ENCODE results near the gene MPC1.

DNA sequence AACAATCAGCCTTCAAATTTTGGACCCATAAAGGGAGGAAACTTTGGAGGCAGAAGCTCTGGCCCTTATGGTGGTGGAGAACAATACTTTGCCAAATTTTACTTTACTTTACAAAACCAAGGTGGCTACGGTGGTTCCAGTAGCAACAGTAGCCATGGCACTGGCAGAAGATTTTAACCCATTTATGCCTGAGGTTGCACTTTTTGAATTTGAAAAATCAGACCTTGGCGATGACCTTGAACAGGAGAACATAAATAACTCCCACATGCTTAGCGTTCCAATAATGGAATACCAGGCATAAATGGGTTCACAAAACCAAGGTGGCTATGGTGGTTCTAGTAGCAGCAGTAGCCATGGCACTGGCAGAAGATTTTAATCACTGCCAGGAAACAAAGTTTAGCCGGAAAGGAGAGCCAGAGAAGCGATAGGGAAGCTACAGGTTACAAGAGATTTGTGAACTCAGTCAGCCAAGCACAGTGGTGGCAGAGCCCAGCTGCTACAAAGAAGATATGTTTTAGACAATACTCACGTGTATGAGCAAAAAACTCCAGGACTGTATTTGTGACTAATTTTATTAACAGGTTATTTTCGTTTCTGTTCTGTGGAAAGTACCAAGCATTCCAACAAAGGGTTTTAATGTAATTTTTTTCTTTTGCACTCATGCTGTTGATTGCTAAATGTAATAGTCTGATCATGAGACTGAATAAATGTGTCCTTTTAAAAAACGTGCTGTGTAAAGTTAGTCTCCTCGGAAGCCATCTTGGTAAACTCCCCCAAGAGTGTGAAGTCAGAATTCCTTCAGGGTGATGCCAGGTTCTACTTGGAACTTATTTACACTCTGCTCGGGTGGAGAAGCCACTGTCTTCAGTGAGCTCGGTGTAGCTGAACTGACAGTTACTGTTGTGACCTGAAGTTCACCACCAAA lies 47.1 kb downstream of the MPC1 start:
- TF ChIP-seq, protein P1, sequence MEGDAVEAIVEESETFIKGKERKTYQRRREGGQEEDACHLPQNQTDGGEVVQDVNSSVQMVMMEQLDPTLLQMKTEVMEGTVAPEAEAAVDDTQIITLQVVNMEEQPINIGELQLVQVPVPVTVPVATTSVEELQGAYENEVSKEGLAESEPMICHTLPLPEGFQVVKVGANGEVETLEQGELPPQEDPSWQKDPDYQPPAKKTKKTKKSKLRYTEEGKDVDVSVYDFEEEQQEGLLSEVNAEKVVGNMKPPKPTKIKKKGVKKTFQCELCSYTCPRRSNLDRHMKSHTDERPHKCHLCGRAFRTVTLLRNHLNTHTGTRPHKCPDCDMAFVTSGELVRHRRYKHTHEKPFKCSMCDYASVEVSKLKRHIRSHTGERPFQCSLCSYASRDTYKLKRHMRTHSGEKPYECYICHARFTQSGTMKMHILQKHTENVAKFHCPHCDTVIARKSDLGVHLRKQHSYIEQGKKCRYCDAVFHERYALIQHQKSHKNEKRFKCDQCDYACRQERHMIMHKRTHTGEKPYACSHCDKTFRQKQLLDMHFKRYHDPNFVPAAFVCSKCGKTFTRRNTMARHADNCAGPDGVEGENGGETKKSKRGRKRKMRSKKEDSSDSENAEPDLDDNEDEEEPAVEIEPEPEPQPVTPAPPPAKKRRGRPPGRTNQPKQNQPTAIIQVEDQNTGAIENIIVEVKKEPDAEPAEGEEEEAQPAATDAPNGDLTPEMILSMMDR (IDR thresholded peaks at IDR 0.05): no peak
- no peak for TF ChIP-seq POLR2A (IDR thresholded peaks at IDR 0.05)

All from lower leg skin (tissue), 3 donors.